ENCODE measurements around the gene RAE1. TPM values are rescaled to one million over a fixed set of nuclear protein-coding genes. Genes with fewer than 3 reads are reported as not detected.

Gene RAE1
- total RNA-seq, 1 experiment from 2014 or later, result 46.3 TPM

DNA sequence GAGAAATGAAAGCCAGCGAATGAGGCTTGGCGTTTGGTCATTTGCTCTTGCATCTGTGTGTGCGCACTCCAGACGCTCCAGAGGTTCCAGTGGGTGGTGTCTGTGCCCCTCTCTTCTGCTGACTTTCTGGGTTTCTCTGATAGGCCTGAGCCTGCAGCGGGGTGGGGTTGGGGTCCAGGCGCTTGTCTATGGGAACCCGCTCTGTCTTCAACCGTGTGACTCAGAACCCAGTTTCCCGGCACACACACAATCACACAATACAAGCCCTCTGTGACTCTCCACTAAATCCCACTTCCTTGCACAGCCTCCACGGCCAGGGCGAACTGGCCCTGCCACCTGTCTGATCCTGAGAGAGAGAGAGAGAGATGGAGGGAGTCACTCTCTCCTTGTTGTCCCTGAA, 64.7 kb downstream of the RAE1 start (continued):
- TF ChIP-seq, protein P1, sequence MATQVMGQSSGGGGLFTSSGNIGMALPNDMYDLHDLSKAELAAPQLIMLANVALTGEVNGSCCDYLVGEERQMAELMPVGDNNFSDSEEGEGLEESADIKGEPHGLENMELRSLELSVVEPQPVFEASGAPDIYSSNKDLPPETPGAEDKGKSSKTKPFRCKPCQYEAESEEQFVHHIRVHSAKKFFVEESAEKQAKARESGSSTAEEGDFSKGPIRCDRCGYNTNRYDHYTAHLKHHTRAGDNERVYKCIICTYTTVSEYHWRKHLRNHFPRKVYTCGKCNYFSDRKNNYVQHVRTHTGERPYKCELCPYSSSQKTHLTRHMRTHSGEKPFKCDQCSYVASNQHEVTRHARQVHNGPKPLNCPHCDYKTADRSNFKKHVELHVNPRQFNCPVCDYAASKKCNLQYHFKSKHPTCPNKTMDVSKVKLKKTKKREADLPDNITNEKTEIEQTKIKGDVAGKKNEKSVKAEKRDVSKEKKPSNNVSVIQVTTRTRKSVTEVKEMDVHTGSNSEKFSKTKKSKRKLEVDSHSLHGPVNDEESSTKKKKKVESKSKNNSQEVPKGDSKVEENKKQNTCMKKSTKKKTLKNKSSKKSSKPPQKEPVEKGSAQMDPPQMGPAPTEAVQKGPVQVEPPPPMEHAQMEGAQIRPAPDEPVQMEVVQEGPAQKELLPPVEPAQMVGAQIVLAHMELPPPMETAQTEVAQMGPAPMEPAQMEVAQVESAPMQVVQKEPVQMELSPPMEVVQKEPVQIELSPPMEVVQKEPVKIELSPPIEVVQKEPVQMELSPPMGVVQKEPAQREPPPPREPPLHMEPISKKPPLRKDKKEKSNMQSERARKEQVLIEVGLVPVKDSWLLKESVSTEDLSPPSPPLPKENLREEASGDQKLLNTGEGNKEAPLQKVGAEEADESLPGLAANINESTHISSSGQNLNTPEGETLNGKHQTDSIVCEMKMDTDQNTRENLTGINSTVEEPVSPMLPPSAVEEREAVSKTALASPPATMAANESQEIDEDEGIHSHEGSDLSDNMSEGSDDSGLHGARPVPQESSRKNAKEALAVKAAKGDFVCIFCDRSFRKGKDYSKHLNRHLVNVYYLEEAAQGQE (IDR thresholded peaks at IDR 0.05; ENCODE audit: low read depth), result no peak

DNA sequence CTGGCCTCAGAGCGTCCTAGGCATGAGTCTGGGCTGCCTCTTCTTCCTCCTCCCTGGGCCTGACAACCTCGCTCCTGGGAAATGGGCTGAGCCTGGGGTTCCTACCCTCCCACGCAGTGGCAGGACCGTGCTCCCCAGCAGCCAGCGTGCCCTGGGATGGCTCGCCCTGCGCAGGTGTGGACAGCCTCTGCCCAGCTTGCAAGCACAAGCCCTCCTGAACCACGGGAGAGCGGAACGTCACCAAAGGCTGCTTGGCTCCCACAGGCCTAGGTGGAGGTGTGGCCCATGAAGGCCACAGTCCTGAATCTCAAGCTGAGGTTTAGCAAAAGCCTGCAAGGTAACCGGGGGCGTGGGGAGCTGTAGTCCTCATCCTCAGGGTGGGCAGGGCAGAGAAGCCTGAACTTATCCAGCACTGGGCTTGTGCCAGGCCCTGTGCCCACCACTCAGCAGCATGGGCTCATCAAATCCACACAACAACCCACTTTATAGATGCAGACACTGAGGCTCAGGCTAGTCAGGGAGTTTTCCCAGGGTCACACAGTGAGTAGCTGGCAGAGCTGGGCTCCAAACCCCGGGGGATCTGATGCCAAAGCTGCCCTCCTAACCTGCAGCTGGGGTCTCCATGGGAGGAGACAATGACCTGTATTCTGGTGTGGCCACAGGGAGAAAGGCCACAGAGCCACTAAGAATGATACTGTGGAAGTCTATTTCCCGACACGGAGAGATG, 65.4 kb downstream of the RAE1 start:
- Histone ChIP-seq H3K79me2 (ENCODE audit: insufficient read depth, low read length) (no peaks in the 10 kb centered on the region), H3K4me3 (replicated peaks in 1 of 2; ENCODE audit: low read depth in 1 of 2, low read length in 2 of 2) (no peak overlapping the region), H3K9ac (ENCODE audit: low read length) (no peak overlapping the region), H3K27ac (ENCODE audit: low read depth, low read length) (no peak overlapping the region), H3K9me3 (ENCODE audit: control insufficient read depth in 1 of 2, insufficient read depth in 1 of 2, low read depth in 1 of 2, low read length in 2 of 2) (no peaks in the 10 kb centered on the region), H3K27me3 (ENCODE audit: insufficient read depth, low read length) (peaks cover 4% of the 10 kb centered on the region; the same call in 1 of the 2 replicates), H3K4me2 (ENCODE audit: low read length) (no peak overlapping the region), H3K36me3 (ENCODE audit: control insufficient read depth in 1 of 2, insufficient read depth in 2 of 2, low read length in 2 of 2) (no peaks in the 10 kb centered on the region), H4K20me1 (ENCODE audit: insufficient read depth) (no peaks in the 10 kb centered on the region), H2AFZ (ENCODE audit: low read depth, low read length, poor library complexity, severe bottlenecking) (no peak overlapping the region), H3K4me1 (ENCODE audit: control insufficient read depth in 1 of 2, insufficient read depth in 2 of 2, low read length in 2 of 2) (peaks cover 0 to 5% of the 10 kb centered on the region in 2 experiments; a peak in 2 of 4 replicates), H3K9me2 (ENCODE audit: insufficient read depth) (no peaks in the 10 kb centered on the region)
- intact Hi-C loops (cut with micrococcal nuclease), result no loop called here
- BruUV-seq (replicated peaks), result no TSS peak
- POLR2A ChIA-PET, result interaction anchor here (1.1 kb wide), 1 partner anchor 25 kb away, joined by 3 read pairs; the partner anchor contains the start of gene RBM38
- ATAC-seq (no peak), DNase-seq (ENCODE audit: low read depth, low spot score) (no peak)
- RAD21 ChIA-PET (ENCODE audit: low non-redundant PET in 1 of 2, low total read pairs in 2 of 2, uncharacterized antibody in 2 of 2, unreplicated experiment in 2 of 2), result no interaction called here
- CTCF ChIA-PET, result no interaction called here
- TF ChIP-seq CBX3 (IDR thresholded peaks at IDR 0.05; ENCODE audit: low read depth), result no peak
- TF ChIP-seq JUND (IDR thresholded peaks at IDR 0.05), result no peak
- TF ChIP-seq POLR2AphosphoS5 (IDR thresholded peaks at IDR 0.05; ENCODE audit: low read depth, low read length), result no peak
- no peak for TF ChIP-seq ZNF274 (IDR thresholded peaks at IDR 0.05; ENCODE audit: low read depth, low read length)
- TF ChIP-seq POLR2A (IDR thresholded peaks at IDR 0.05; ENCODE audit: borderline replicate concordance, extremely low read depth, insufficient read depth, insufficient read length), result no peak
- TF ChIP-seq, protein P2, sequence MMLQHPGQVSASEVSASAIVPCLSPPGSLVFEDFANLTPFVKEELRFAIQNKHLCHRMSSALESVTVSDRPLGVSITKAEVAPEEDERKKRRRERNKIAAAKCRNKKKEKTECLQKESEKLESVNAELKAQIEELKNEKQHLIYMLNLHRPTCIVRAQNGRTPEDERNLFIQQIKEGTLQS (IDR thresholded peaks at IDR 0.05), result no peak
- no peak for TF ChIP-seq TCF7L2 (IDR thresholded peaks at IDR 0.05; ENCODE audit: borderline replicate concordance, extremely low read depth, insufficient read depth, insufficient read length)

Data from HCT116 (cell line).